SU-DHL-6 (cell line): Measurements from ENCODE around the gene KY.

Experiments used
- EZH2phosphoT487 ChIP-seq: fragments of 200-600 bp; sonication (generic), shearing (Covaris generic); conservative IDR thresholded peaks from 2 replicates; pipeline ENCODE4 v1.6.1; 2018; ENCODE audit warnings: mild to moderate bottlenecking, antibody characterized with exemption, low read length, moderate library complexity, mixed read lengths
- TF ChIP-seq, protein P1 (sequence below): fragments of 200-600 bp; sonication (generic); IDR thresholded peaks from one replicate; pipeline ENCODE4 v1.5.1; 2017; ENCODE audit warnings: antibody characterized with exemption, mild to moderate bottlenecking, low read length, moderate library complexity; ENCODE audit not compliant: insufficient read depth, poor library complexity, severe bottlenecking

DNA sequence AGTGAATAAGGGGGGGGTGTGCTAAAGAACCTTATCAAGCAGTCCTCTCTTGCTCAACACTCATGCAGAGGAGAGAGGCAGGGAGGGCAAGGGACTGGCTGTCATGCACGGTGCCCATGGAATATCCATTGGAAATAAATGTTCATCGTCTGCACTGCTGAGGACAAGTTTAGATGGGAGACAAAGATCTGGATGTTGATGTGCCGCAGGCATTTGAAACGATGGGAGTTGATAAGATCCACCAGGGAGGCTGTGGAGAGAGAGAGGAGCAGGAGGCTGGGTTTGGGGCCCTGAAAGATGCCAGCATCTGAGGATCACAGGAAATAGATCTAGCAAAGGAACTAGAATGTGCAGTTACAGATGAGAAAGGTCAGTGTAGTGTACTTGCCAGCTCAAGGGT, 88.8 kb downstream of the KY start:
- no peak for TF ChIP-seq EZH2phosphoT487
- TF ChIP-seq, protein P1, sequence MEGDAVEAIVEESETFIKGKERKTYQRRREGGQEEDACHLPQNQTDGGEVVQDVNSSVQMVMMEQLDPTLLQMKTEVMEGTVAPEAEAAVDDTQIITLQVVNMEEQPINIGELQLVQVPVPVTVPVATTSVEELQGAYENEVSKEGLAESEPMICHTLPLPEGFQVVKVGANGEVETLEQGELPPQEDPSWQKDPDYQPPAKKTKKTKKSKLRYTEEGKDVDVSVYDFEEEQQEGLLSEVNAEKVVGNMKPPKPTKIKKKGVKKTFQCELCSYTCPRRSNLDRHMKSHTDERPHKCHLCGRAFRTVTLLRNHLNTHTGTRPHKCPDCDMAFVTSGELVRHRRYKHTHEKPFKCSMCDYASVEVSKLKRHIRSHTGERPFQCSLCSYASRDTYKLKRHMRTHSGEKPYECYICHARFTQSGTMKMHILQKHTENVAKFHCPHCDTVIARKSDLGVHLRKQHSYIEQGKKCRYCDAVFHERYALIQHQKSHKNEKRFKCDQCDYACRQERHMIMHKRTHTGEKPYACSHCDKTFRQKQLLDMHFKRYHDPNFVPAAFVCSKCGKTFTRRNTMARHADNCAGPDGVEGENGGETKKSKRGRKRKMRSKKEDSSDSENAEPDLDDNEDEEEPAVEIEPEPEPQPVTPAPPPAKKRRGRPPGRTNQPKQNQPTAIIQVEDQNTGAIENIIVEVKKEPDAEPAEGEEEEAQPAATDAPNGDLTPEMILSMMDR: no peak
